NCI-H748 (cell line): ENCODE measurements around the gene FAF1.
"Not testable (repeated sequence)": the region's sequence is repeated elsewhere in the genome, so short reads cannot be mapped to it uniquely, and the experiment has no call there.

Experiments used
- DNase-seq: peaks from one replicate; lab custom pipeline; 2025; ENCODE audit not compliant: unreplicated experiment; lab: John Stamatoyannopoulos, UW

Gene FAF1

DNA sequence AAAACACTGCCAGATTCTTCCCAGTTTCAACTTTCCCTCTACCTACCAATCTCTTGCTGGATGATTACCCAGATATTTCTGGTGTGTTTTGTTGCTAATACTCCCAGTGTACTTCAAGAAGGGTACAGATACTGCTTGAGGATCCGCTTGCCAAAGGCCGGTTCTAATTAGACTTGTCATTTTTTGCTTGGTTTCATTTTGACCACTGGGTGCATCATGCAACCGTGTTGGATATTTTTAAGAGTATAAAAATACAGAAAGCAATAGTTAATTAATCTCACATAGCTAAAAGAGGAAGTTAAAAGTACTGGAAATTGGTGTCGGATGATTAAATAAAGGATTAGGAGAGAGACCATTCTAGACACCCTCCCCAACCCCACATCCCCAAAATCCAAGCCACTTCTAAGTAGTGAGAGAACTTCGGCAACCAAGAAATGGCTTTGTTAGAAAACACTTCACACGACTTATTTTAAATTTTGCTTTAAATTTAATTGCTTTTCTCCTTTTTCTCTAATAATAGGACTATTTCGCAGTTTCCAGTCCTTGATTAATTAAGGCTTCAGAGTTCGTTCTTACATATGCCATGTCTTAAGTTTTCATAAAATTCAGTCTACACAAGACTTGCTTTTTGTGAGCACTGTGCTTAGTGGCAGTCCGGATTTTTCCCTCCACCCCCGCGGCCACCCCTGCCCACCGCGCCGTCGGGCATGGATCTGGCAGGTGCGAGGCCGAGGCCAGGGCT is 7.5 kb upstream of the FAF1 start:
- DNase-seq, result peak; percentile 44

DNA sequence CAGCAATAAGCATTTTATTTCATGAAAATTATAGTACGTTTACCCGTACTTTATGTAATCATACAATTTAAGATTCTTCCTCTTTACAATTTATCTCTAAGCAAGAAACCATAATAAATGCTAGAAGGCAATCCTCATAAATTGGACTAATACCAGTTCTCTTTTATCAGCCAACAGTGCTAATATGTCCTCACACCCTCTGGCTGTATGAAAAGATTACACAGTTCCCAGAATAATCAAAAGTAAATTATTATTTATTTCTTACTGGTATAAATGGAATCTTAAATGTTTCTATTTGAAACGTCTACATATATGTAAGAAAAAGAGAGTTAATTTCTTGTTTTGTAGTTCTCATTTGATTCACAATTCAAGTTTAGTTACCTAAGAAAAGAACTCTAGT is 6.9 kb upstream of the FAF1 start:
- no peak for DNase-seq

DNA sequence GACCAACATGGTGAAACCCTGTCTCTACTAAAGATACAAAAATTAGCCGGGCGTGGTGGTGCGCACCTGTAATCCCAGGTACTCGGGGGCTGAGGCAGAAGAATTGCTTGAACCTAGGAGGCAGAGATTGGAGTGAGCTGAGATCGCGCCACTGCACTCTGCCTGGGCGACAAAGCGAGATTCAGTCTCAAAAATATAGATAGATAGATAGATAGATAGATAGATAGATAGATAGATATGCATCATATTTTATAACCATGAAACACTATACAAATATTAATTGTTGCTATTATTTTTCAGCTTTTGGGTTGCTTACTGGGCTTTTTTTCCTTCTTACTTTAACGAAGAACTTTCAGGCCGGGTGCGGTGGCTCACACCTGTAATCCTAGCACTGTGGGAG is 4.8 kb upstream of the FAF1 start:
- no peak for DNase-seq

DNA sequence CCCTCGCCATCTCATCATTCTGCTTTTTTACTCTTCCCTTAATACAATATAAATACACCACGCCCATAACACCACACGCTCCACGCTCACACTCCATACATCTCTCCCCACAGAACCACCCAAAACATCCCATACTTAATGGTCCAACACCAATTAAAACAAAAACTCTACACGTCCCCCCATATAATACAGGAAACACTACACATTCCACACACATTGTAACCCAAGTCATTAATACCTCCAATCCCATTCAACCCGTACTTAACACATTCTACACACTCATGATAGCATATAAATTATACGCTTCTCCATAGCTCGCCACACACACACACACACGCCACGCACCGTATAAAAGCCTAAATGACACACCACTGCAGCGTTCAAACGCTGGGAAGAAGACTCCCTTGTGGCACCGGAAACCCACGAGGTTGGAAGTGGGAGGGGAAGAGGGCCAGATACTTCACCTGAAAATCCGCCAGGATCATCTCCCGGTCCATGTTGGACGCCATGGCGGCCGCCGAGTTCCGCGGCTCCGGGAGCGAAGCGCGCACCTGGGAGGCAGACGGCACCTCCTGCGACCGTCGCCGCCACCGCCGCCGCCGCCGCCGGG is 659 bp downstream of the FAF1 start:
- DNase-seq, result peak; percentile 64

DNA sequence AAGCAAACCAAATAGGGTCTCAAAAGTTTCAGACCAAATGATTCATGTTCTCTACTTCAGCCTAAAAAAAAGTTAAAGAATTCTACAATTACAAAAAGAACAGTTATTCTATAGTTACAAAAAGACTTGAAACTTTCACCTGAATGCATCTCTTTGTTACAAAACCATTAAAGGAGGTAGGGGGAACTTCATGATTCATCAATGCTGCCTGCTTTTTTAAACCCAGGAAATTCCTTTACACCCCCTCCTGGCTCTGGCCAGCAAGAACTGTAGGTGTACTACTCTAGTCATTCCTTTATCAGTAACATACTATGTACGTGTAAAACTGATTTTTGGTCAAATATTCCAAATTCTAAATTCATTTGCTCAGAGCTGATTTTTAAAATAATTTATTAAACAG is 5.0 kb downstream of the FAF1 start:
- DNase-seq, result no peak

DNA sequence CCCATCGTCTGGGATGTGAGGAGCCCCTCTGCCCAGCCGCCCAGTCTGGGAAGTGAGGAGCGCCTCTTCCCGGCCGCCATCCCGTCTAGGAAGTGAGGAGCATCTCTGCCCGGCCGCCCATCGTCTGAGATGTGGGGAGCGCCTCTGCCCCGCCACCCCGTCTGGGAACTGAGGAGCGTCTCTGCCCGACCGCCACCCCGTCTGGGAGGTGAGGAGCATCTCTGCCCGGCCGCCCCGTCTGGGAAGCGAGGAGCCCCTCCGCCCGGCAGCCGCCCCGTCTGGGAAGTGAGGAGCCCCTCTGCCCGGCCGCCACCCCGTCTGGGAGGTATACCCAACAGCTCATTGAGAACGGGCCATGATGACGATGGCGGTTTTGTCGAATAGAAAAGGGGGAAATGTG is 7.5 kb downstream of the FAF1 start:
- not testable (repeated sequence) for DNase-seq

DNA sequence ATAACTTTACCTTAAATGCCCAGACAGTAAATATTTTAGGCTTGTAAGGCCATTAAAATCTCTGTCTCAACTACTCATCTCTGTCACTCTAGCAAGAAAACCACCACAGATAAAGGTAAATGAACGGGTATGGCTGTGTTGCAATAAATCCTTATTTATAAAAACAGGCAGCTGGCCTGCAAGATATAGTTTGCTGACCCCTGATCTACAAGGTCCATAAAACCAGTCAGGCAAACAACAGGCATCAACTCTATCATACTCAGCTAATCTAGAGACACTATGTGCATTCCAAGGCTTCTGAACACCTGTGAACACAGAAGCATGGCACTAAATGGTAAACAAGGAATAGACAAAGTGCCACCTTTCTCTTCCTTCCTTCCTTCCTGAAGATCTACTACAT is 9.7 kb downstream of the FAF1 start:
- no peak for DNase-seq

DNA sequence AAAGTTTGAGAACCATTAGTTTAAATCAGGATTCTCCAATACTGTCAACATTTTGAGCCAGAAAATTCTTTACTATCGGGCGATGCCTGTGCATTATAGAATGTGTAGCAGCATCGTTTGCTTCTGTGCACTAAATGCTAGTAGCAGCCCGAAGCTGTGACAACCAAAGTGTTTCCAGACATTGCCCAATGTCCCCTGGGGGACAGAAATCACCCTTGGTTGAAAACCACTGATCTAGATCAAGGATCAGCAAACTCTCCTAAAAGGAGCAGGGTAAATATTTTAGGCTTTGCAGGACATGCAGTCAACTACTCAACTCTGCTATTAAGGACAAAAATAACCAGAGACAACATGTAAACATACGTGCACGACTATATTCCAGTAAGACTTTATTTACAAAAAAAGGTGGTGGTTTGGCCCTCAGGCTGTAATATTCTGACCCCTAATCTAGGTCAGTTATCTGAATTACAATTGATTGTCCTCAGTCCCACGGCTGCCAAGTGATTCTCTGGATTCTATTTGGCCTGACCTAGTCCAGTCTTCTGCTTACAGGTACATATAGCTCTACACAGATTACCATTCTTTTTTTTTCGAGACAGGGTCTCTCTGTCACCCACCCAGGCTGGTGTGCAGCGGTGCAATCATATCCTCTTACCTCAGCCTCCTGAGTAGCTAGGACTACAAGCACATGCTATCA is 10.6 kb downstream of the FAF1 start:
- DNase-seq, result no peak

DNA sequence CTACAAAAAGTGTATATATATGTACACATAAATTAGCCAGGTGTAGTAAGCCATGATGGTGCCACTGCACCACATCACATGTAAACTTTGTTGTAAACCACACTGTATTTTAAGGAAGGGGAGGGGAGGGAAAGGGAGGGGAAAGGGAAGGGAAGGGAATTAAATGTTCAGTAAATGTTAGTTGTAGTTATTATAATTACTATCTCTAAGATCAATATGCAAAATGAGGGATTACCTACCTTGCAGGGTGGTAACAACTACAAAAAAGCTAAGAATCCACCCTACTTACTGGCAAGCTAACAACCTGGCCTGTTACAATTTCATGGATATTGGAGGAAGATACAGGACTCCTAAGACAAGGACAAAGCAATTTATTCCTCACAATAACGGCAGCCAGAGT is 17.7 kb downstream of the FAF1 start:
- DNase-seq, result no peak

DNA sequence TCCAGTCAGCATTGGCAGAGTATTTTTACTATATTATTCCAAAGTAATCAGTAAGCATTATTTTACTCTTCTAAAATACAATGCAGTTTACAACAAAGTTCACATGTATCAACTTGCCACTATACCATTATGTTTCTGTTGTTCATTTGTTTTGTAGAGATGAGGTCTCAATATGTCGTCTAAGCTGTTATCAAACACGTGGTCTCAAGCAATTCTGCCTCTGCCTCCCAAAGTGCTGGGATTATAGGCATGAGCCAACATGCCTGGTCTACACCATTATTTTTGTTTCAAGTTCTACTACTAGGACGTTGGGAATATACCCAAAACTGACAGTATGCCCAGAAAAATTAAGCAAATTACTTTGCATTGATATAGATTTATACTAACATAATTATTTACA is 19.8 kb downstream of the FAF1 start:
- DNase-seq, result no peak

DNA sequence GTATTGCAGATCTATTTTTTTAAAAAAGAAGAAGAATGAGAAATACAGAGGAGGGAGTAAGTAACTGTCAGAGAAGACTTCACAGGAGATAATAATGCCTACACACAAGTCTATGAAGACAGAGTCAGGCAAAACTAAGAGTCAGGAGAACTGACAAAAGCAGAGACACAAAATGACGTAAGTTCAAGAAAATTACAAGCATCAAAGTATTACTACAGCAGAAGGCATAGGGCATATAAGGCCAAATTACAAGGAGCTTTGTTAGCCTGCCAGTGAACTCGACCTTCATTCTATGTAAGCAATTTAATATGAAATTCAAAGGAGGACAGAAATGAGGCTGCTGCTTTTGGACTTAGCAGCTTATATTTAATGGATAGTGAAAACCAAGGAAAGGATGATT is 23.7 kb downstream of the FAF1 start:
- no peak for DNase-seq

DNA sequence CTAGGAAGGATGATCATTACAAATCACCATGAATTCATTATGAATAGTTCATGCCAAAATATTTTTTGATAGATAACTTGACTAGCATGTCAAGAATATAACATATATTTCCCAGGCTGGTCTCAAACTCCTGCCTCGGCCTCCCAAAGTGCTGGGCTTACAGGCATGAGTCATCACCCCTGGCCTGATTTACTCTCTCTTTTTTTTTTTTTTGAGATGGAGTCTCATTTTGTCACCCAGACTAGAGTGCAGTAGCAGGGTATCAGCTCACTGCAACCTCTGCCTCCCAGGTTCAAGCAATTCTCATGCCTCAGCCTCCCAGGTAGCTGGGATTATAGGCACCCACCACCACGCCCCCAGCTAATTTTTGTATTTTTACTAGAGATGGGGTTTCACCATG is 24.8 kb downstream of the FAF1 start:
- DNase-seq, result not testable (repeated sequence)

DNA sequence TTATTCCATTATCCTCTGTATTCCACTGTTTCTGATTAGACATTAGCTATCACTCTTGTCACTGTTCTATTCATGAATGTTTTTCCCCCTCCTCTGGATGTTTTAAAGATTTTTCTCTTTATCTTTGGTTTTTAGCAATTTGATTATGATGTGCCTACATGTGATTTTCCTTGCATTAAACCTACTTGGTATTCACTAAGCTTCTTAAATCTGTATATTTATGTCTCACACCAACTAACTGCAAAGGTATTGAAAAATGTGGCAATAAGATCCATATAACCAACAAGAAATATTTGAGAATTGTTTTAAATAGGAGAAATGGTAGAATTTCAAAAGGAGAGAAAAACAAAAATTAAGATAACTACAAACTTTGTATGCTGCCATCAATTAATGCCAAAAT is 25.2 kb downstream of the FAF1 start:
- no peak for DNase-seq

DNA sequence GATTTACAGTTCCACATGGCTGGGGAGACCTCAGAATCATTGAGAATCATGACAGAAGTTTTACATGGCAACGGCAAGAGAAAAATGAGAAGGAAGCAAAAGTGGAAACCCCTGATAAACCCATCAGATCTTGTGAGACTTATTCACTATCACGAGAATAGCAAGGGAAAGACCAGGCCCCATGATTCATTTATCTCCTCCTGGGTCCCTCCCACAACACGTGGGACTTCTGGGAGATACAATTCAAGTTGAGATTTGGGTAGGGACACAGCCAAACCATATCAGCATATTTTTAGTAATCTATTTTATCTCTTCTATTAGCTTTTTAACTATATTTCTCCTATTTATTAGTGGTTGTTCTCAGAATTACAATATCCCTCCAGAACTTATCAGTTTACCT is 26.3 kb downstream of the FAF1 start:
- DNase-seq, result not testable (repeated sequence)

DNA sequence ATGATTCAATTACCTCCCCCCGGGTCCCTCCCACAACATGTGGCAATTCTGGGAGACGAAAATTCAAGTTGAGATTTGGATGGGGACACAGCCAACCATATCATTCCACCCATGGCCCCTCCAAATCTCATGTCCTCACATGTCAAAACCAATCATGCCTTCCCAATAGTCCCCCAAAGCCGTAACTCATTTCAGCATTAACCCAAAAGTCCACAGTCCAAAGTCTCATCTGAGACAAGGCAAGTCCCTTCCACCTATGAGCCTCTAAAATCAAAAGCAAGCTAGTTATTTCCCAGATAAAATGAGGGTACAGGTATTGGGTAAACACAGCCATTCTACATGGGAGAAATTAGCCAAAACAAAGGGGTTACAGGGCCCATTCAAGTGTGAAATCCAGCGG is 28.0 kb downstream of the FAF1 start:
- DNase-seq, result not testable (repeated sequence)

DNA sequence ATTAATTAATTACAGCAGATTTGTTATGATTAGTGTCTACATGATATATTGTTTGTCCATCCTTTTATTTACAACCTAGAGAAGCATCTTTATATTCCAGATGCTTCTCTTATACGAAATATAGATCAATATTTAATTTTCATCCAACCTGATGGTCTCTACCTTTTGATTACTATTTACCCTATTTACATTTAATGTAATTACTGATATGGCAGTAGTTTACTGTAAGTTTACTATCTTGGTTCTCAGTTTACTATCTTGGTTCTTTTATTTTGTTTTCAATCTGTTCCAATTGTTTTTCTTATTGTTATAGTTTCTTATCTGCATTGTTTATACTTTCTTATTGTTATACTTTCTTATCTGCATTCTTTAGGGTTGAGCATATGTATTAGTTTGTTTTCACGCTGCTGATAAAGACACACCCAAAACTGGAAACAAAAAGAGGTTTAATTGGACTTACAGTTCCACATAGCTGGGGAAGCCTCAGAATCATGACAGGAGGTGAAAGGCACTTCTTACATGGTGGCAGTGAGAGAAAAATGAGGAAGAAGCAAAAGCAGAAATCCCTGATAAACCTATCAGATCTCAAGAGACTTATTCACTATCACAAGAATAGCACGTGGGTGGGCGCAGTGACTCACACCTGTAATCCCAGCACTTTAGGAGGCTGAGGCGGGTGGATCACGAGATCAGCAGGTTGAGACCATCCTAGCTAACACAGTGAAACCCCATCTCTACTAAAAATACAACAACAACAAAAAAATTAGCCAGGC is 28.9 kb downstream of the FAF1 start:
- DNase-seq, result no peak

DNA sequence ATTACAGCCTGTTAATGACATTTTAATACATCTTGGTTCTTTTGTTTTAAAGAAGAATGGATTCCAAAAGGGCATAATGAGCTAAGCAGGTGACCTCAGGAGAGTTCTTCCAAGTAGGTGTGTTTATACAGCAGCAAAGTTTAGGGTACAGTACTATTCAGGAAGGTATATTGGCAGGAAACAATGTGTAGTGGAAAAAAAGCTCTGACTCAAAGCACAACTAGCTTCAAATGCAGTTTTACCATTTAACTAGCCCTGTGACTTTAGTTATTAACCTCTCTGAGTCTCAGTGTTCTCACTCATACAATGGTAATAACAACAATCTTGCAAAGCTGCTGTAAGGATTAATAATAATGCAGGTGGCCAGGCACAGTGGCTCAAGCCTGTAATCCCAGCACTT is 29.9 kb downstream of the FAF1 start:
- no peak for DNase-seq

DNA sequence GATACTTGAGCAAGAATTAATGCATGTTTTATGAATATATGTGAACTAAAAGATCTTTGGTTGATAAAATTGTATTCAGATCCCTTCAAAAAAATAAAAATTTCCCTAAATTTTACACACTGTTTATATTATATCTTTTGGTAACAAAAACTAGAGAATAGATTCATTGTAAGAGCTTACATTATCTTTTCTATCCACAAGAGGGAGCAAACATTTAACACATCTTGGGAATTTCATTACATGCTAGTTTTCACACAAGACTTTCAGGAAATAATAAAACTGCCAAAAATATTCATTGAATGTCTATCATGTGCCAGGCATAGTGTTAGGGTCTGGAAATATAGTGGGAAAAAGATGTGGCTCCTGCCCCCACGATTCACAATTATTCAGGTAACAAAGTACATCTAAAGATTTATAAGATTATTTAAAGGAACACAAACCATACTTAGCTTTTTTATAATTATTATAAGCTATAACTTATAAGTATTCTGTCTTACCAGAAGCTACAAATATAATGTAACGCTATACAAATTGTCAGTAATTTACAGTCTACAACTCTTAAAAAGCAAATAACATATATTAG is 30.6 kb downstream of the FAF1 start:
- DNase-seq, result peak; percentile 43

DNA sequence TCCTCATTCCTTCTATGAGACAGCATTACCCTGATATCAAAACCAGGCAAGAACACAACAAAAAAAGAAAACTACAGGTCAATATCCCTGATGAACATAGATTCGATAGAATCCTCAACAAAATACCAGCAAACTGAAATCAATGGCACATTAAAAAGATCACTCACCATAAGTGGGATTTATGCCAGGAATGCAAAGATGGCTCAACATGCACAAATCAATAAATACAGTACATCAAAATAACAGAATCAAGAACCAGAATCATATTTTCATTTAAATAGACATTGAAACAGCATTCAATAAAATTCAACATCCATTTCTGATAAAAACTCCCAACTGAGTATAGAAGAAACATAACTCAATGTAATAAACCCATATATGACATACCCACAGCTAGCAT is 36.5 kb downstream of the FAF1 start:
- no peak for DNase-seq

DNA sequence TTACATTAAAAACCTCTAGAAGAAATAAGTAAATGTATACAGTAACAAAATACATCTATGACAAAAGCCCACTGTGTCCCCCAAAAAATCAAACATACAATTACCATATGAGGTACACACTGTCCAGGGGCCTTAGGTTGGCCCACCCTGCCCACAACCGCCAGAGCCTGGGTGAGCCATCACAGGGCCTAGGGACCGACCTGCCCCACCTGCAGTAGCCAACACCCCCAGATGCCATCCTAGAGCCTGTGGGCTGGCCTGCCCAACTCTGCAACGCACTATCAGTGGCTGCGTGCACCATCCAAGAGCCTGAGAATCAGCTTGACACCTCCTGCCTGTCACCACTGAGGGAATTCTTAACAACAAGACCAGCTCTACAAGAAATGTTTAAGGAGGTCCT is 39.0 kb downstream of the FAF1 start:
- no peak for DNase-seq

DNA sequence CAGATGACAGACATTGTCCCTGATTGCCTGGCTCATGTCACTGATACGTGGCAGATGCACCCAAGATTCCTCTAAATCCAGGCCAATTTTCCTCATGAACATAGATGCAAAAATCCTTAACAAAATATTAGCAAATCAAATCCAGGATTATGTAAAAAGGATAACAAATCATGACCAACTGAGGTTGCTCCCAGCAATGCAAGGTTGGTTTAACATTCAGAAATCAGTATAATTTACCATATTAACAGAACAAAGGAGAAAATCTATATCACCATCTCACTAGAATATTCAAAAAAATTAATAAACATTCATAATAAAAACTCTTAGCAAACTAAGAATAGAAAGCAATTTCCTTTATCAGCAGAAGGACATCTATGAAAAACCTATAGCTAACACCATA is 39.7 kb downstream of the FAF1 start:
- no peak for DNase-seq
